Stimulated activated CD4-positive, alpha-beta T cell treated with anti-CD3 and anti-CD28 coated beads, Interleukin-2, amount 100 ng/mL, for 4 hours (primary cell): ENCODE measurements around the gene ARL4A.

Experiments used
- DNase-seq: peaks from one replicate; pipeline ENCODE4 v3.0.0-alpha.2; 2020; ENCODE audit warnings: low read depth

ARL4A gene

DNA sequence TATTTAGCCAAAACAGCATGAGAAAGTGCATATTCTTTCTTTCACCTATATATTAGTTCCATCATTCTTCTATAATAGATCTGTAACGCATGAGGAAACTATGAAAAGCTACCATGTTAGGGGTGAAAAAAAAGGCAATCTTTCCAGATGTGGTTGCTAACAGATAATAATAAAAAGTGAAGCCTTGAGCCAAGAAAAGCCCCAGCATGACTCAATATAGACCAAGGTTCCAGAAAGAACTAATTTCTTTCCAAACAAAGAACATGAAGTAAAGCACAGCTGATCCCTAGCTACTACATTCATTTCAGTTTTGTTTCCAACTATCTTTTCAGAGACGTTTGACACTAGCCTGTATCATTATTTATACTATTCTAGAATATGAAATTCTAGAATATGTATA is 16.4 kb downstream of the ARL4A start:
- no peak for DNase-seq

DNA sequence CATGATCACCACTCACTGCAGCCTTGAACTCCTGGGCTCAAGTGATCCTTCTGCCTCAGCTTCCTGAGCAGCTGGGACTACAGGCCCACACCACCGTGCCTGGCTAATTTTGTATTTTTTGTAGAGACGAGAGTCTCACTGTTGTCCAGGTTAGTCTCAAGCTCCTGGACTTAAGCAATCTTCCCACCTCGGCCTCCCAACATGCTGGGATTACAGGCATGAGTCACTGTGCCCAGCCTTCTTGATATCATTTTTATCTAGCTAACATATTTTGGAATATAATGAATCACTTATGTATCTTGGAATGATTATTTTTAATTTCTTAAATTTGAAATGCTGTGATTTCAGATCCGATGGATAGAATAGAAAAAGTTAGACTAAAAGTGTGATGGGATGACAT is 18.4 kb downstream of the ARL4A start:
- DNase-seq, result no peak

DNA sequence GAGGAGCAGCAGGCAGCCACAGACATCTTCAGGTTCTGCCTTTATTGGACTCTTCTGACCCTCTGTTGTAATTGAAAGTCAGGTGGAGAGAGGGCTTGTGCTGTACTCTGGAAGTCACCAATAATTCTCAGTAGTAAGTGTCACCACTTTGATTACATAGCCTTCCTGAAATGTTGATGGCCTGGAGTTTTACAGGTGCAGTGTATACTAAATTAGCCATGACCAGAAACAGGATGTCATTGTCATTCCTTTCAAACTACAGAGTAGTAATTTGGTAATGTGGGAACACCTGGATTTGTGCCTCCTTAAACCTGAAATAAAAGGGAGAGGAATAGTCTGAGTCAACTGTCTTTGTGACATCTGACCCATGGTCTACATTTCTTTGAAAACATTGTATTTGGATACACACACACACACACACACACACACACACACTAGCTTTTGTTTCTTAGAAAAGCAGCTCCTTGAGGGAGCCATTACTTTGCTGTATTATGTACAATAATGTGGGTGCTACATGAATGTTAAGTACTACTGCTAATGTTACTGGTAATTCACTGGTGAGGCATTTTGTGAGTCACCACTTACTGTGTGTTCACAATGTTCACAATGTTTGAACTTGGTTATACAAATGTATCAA is 19.6 kb downstream of the ARL4A start:
- DNase-seq, result no peak

- DNase-seq, result no peak
Observed at GRCh38 chr7:12708314-12708713, 20.9 kb downstream of the ARL4A start.

GRCh38 chr7:12709726-12710502 is 22.5 kb downstream of the ARL4A start:
- DNase-seq, result no peak

- no peak for DNase-seq
Observed at GRCh38 chr7:12711124-12711523, 23.7 kb downstream of the ARL4A start.

GRCh38 chr7:12712236-12712635 is 24.8 kb downstream of the ARL4A start:
- DNase-seq, result no peak

GRCh38 chr7:12713625-12714378 is 26.4 kb downstream of the ARL4A start:
- DNase-seq, result no peak

DNA sequence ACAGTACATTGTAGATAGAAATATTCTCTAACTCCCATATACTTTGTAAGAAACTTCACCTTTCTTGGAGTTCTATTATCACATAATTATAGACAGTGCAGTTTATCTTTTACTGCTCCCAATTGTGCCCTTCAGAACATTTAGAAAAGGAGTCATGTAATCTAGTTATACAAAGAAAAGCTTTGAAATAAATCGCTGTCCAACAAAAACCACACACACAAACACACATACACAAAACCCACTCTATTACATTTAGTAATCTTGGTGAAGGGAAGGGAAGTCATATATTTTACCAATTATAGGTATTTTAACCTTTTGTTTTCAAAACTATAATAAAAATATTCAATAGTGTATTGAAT is 26.9 kb downstream of the ARL4A start:
- no peak for DNase-seq

DNA sequence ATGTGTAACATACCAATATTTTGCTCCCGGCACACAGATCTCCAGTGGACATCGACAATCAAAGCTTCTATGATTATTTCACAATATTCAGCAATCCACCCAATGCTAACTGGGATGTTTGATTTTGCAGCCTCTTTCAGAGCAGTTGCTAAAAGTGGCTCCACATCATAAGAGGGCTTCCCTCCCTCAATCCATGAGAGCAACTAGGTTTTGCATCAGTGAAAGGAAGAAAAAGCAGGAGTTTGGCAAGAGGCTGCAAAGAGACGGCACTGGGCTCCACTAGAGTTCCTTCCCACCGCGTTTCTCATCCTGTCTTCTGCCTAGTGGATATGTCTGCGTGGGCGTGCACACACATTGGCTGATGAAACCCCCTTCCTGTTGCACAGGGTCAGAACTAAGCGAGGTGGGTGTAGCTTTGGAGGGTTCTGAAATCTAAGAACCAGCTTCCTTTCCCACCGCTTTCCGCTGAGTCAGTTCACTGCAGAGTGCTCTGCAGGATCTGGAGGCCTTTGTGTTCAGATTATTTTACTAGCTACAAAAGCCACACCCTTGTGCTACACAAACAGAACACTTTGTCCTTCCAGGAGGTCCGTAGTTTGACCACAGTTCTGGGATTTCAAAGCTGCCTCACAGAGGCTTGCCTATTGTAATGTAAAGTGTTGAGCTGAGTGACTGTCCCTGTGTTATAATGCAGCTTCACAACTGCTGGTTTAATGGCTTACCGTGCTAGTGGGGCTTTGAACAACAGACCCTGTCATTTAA is 28.1 kb downstream of the ARL4A start:
- no peak for DNase-seq

GRCh38 chr7:12716134-12716681 is 28.8 kb downstream of the ARL4A start:
- DNase-seq, result no peak

- DNase-seq, result no peak
Observed at GRCh38 chr7:12716722-12717121, 29.3 kb downstream of the ARL4A start.

GRCh38 chr7:12719141-12719919 is 31.9 kb downstream of the ARL4A start:
- DNase-seq, result no peak

GRCh38 chr7:12719981-12720865 is 32.8 kb downstream of the ARL4A start:
- no peak for DNase-seq

- DNase-seq, result no peak
Observed at GRCh38 chr7:12721286-12721830, 33.9 kb downstream of the ARL4A start.

DNA sequence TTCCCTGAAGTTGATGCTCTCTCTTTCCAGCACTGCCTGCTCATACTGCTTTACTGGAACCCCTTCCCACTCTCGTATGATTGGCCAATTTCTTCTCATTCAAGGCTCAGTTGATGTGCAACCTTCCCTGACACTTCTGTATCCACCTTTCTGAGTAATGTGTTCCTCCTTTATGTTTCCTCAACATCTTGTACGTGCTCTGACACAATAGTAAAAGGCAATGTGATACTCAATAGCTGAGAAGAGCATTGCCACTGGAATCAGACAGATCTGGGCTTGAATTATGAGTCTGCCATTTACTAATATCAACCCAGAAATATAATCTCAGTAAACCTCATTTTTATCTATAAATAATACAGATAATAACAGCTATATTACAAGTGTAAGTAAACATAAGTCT is 34.7 kb downstream of the ARL4A start:
- DNase-seq, result no peak

GRCh38 chr7:12722636-12723605 is 35.5 kb downstream of the ARL4A start:
- DNase-seq, result no peak

DNA sequence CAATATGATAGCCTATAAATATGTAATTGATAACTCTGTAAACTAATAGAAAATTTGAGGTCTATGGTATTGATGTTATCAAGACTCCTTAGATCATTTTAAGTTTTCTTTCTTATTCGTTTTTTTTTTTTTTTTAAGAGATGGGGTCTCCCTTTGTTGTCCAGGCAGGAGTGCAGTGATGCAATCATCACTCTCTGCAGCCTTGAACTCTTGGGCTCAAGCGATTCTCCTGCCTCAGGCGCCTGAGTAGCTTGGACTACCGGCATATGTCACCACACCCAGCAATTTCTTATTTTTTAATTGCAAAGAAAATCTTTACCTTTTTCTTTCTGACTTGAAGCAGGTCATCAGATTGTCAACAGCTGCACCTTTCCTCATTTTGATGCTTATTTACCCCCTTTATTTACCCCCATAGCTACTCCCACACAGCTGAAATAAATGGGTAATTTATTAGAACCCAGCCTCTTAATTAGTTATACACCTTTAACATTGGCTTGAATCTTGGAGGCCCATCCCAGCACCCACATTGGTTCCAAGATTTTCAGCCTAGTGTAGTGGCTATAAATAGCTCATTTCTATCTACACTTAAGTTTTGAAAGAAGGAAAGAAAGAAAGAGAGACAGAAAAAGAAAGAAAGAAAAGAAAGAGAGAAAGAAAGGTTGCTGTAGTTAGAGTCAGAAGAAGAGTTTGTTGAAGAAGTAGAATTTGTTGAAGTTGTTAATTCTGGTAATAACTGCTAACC is 38.3 kb downstream of the ARL4A start:
- no peak for DNase-seq
